Endodermal cell (in vitro differentiated cells): ENCODE measurements around the gene ELMO1. TPM values are rescaled to one million over a fixed set of nuclear protein-coding genes. Genes with fewer than 3 reads are reported as not detected.

Experiments used
- DNase-seq: peaks from one replicate; pipeline ENCODE4 v3.0.0-alpha.2; 2017
- H3K27ac ChIP-seq: 2 replicates; pipeline ENCODE4 v1.5.1; 2013; ENCODE audit warnings: mild to moderate bottlenecking, low read depth, low read length, moderate library complexity
- H3K27me3 ChIP-seq: 2 replicates; pipeline ENCODE4 v1.6.1; 2013; ENCODE audit warnings: mild to moderate bottlenecking, low read length, moderate library complexity; ENCODE audit not compliant: insufficient read depth, control insufficient read depth, poor library complexity, severe bottlenecking
- H3K36me3 ChIP-seq: 2 replicates; pipeline ENCODE4 v1.7.0; 2013; ENCODE audit warnings: mild to moderate bottlenecking, low read length, moderate library complexity; ENCODE audit not compliant: control insufficient read depth, insufficient read depth
- H3K4me1 ChIP-seq: one replicate; pipeline ENCODE4 v1.7.0; 2013; ENCODE audit warnings: low read length; ENCODE audit not compliant: control insufficient read depth, insufficient read depth
- H3K4me3 ChIP-seq: 2 replicates; pipeline ENCODE4 v1.5.1; 2013; ENCODE audit warnings: mild to moderate bottlenecking, low read length, moderate library complexity
- H3K9ac ChIP-seq: 2 replicates; pipeline ENCODE4 v1.6.1; 2013; ENCODE audit warnings: mild to moderate bottlenecking, low read length, moderate library complexity; ENCODE audit not compliant: poor library complexity, severe bottlenecking; ENCODE audit errors: extremely low read depth
- H3K9me3 ChIP-seq: 2 replicates; pipeline ENCODE4 v1.6.1; 2013; ENCODE audit warnings: mild to moderate bottlenecking, low read length, moderate library complexity; ENCODE audit not compliant: control insufficient read depth
- H3K27ac Mint-ChIP-seq: 2 replicates; pipeline ENCODE4 v1.8.0; 2020; ENCODE audit warnings: mixed read lengths
- H3K27me3 Mint-ChIP-seq: 2 replicates; pipeline ENCODE4 v1.8.0; 2021; ENCODE audit warnings: mild to moderate bottlenecking, mixed read lengths; ENCODE audit not compliant: insufficient read depth
- H3K36me3 Mint-ChIP-seq: 2 replicates; pipeline ENCODE4 v1.8.0; 2020; ENCODE audit warnings: low read depth, mixed read lengths
- H3K4me1 Mint-ChIP-seq: 2 replicates; pipeline ENCODE4 v1.8.0; 2020; ENCODE audit warnings: mixed read lengths
- H3K4me3 Mint-ChIP-seq: 2 replicates; pipeline ENCODE4 v1.8.0; 2020; ENCODE audit warnings: mild to moderate bottlenecking, moderate library complexity, mixed read lengths
- H3K9me3 Mint-ChIP-seq: 2 replicates; pipeline ENCODE4 v1.8.0; 2020; ENCODE audit warnings: mild to moderate bottlenecking, mixed read lengths
- WGBS, 2 experiments: methylation state at CpG; one replicate each; pipeline versions ENCODE4 v1.1.5 to v1.1.7; 2013; ENCODE audit warnings: missing lambda C conversion rate in 2 of 2, mixed read lengths in 1 of 2; ENCODE audit not compliant: insufficient coverage in 1 of 2, insufficient read length in 1 of 2; 5-methylcytosine and 5-hydroxymethylcytosine counted together
- total RNA-seq, 2 donors: library from RNA; stranded (reverse); fragmentation: NEBNext Ultra II Directional in 1 of 2; extraction: Animal tissue kit (Norgen Biotek cat#: 25700) in 1 of 2; gene quantifications; 2 replicates in 1 of 2; 3 replicates in 1 of 2; pipeline ENCODE4 v1.2.1, GENCODE V29; 2021
- TF ChIP-seq, protein P1 (sequence below): fragments of 200-600 bp; sonication (generic); conservative IDR thresholded peaks from 2 replicates; pipeline ENCODE4 v1.5.0; 2021; ENCODE audit warnings: antibody characterized with exemption, mild to moderate bottlenecking

The ELMO1 gene
- total RNA-seq, 2 donors from 2014 or later: 120 to 131 TPM

DNA sequence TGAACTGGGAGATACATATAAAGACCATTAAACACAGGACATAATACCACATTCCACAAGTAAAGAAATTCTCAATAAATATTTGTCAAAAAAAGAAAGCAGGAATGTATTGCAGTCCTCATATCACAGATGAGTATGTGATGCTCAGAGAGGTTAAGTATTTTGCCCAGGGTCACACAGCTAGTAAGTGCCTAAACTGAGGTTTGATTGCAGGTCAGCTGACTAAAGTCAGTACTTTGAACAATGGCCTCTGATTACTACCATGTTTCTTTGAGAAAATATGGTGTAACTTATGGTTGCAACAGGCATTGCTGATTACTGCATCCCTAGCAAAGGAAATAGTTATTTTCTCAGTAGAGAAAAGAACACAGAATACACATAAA, 267.1 kb downstream of the ELMO1 start:
- no peak overlapping the region for H3K9ac ChIP-seq
- Mint-ChIP-seq H3K4me3 (no peak overlapping the region), H3K27me3 (no peaks in the 10 kb centered on the region)

DNA sequence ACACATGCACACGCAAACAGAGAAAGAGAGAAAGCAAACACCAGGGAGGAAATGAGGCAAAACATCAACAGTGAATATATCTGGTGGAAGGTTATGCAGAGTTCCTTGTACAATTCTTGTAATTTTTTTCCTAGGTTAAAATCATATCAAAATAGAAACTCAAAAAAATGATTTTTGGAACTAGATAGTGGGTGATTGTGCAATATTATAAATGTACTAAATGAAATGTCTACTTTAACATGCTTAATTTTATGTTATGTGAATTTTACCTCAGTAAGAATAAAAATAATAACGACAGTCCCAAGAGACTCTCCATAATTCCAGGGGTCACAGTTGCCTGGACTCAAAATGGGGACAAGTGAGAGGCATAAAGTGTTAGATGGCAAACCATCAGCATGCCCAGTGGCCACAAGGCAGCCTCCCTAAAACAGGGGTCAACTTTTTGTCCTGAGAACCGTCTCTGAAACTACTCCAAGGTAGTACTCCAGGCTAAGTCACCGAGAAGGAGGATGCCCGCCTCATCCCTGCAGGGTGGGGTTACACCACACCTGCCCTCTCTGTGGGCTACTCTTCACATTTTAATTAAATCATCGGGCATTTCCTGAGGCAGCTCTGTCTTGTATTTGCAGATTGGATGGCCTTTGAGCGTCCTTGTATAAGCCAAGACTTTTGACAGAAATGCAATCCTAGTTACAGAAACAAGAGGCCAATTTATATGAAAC, 267.7 kb downstream of the ELMO1 start:
- H3K27ac Mint-ChIP-seq: no peak overlapping the region
- H3K9me3 Mint-ChIP-seq: peaks cover 2% of the 10 kb centered on the region
- peaks cover 6% of the 10 kb centered on the region for H3K4me1 Mint-ChIP-seq
- Histone ChIP-seq H3K27ac (no peak overlapping the region), H3K9ac (no peak overlapping the region), H3K9me3 (peaks cover 4% of the 10 kb centered on the region), H3K4me1 (peaks cover 5% of the 10 kb centered on the region), H3K27me3 (no peaks in the 10 kb centered on the region), H3K4me3 (no peak overlapping the region), H3K36me3 (peaks cover 18% of the 10 kb centered on the region)
- TF ChIP-seq, protein P1, sequence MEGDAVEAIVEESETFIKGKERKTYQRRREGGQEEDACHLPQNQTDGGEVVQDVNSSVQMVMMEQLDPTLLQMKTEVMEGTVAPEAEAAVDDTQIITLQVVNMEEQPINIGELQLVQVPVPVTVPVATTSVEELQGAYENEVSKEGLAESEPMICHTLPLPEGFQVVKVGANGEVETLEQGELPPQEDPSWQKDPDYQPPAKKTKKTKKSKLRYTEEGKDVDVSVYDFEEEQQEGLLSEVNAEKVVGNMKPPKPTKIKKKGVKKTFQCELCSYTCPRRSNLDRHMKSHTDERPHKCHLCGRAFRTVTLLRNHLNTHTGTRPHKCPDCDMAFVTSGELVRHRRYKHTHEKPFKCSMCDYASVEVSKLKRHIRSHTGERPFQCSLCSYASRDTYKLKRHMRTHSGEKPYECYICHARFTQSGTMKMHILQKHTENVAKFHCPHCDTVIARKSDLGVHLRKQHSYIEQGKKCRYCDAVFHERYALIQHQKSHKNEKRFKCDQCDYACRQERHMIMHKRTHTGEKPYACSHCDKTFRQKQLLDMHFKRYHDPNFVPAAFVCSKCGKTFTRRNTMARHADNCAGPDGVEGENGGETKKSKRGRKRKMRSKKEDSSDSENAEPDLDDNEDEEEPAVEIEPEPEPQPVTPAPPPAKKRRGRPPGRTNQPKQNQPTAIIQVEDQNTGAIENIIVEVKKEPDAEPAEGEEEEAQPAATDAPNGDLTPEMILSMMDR: no peak
- no peak overlapping the region for H3K4me3 Mint-ChIP-seq
- H3K36me3 Mint-ChIP-seq: peaks cover 31% of the 10 kb centered on the region
- no peak for DNase-seq
- no peaks in the 10 kb centered on the region for H3K27me3 Mint-ChIP-seq
- WGBS, 2 experiments: 71 to 85% methylated on average over 4 to 7 of the region's 7 CpGs

More for the DNA sequence above, 267.1 kb downstream of the ELMO1 start:
- peaks cover 27% of the 10 kb centered on the region for H3K36me3 Mint-ChIP-seq
- peaks cover 6% of the 10 kb centered on the region for H3K4me1 Mint-ChIP-seq
- Histone ChIP-seq H3K9me3 (peaks cover 4% of the 10 kb centered on the region), H3K27ac (no peak overlapping the region), H3K27me3 (no peaks in the 10 kb centered on the region), H3K4me3 (no peak overlapping the region), H3K4me1 (peaks cover 5% of the 10 kb centered on the region), H3K36me3 (peaks cover 18% of the 10 kb centered on the region)
- TF ChIP-seq, protein P1: no peak
- H3K9me3 Mint-ChIP-seq: peaks cover 2% of the 10 kb centered on the region
- no peak for DNase-seq
- H3K27ac Mint-ChIP-seq: no peak overlapping the region

DNA sequence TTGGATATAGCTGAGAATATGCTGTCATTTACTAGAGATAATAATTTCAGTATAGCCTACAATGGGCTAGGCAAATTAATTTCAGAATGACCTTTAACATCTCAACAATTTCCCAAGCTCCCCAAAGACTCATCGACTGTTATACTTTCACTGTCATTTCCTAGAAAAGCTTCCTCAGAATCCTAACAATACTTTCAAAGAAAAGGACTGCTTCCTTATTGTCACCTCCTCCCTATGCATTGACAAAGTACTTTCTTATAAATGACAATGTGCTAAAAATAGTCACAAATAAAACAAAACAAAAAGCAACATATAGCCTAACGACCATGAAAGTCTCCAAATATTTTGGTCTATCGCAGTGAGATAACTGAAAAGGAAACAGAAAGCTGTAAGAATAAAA, 272.6 kb downstream of the ELMO1 start:
- DNase-seq: no peak
- no peak overlapping the region for H3K9ac ChIP-seq
- peaks cover 15% of the 10 kb centered on the region for H3K9me3 ChIP-seq
- peaks cover 55% of the 10 kb centered on the region for H3K36me3 Mint-ChIP-seq
- 90 to 94% methylated on average over 1 to 2 of the region's 3 CpGs for WGBS, 2 experiments
- H3K4me1 ChIP-seq: no peaks in the 10 kb centered on the region
- no peaks in the 10 kb centered on the region for H3K27me3 Mint-ChIP-seq
- H3K36me3 ChIP-seq: peaks cover 33% of the 10 kb centered on the region
- no peaks in the 10 kb centered on the region for H3K27me3 ChIP-seq
- no peak overlapping the region for H3K27ac ChIP-seq
- no peaks in the 10 kb centered on the region for H3K4me1 Mint-ChIP-seq
- H3K4me3 ChIP-seq: no peak overlapping the region
- no peak overlapping the region for H3K27ac Mint-ChIP-seq
- peaks cover 7% of the 10 kb centered on the region for H3K9me3 Mint-ChIP-seq
- no peak overlapping the region for H3K4me3 Mint-ChIP-seq
- TF ChIP-seq, protein P1: no peak
